GM06990 (cell line): ENCODE results near the gene TPPP.

Source experiments
- DNase-seq: peaks from one replicate; pipeline ENCODE4 v3.0.0-alpha.2; 2011; ENCODE audit not compliant: insufficient read length; ENCODE audit errors: extremely low read depth
- H3K27me3 ChIP-seq: replicated peaks from 2 replicates; pipeline ENCODE4 v1.6.0; 2011; ENCODE audit warnings: low read length; ENCODE audit not compliant: control insufficient read depth, insufficient read depth
- H3K36me3 ChIP-seq: 2 replicates; pipeline ENCODE4 v1.5.1; 2011; ENCODE audit warnings: low read length; ENCODE audit not compliant: control insufficient read depth, insufficient read depth
- H3K4me3 ChIP-seq: replicated peaks from 2 replicates; pipeline ENCODE4 v1.5.1; 2011; ENCODE audit warnings: low read depth, mild to moderate bottlenecking, control low read depth, low read length
- CTCF ChIP-seq: IDR thresholded peaks from 2 replicates; pipeline ENCODE4 v1.5.1; 2011; ENCODE audit warnings: low read length, control low read depth, mild to moderate bottlenecking, inconsistent platforms; ENCODE audit not compliant: insufficient read depth, poor library complexity, severe bottlenecking

The TPPP gene

DNA sequence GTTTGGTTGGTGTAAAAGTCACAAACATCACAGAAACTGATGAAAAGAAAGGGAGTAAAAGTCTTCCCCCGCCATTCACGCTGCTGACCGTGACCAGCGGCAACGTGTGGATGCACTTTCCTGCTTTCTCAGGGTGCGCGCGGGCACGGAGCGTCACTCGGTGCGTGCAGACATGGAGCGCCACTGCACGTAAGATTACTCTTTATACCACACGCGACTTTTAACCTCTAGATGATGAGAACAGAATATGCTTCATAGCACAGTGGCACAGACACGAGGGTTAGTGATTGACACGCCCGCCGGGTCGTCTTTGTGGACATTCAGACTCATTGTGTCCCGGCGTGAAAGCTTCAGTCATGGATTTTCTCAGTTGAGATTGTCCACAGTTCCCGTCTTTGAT is 65.3 kb downstream of the TPPP start:
- Histone ChIP-seq H3K4me3 (no peak overlapping the region), H3K36me3 (peaks cover 3% of the 10 kb centered on the region), H3K27me3 (no peaks in the 10 kb centered on the region)
- TF ChIP-seq CTCF, result no peak
- DNase-seq, result no peak

DNA sequence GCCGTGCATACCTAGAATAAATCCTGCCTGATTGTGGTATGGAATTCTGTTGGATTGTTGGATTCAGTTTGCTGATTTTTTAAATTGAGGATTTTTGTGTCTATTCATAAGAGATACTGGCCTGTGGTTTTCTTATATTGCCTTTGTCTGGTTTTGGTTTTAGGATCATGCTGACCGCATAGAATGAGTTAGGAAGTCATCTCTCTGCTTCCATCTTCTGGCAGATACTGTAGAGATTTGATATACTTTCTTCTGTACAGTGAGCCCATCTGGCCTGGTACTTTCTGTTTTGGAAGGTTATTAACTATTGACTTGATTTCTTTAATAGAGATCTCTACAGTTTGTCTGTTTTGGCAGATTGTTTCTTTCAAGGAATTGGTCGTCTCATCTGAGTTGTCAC is 66.3 kb downstream of the TPPP start:
- Histone ChIP-seq H3K36me3 (peaks cover 6% of the 10 kb centered on the region), H3K4me3 (no peak overlapping the region), H3K27me3 (no peaks in the 10 kb centered on the region)
- DNase-seq, result no peak
- TF ChIP-seq CTCF, result no peak

DNA sequence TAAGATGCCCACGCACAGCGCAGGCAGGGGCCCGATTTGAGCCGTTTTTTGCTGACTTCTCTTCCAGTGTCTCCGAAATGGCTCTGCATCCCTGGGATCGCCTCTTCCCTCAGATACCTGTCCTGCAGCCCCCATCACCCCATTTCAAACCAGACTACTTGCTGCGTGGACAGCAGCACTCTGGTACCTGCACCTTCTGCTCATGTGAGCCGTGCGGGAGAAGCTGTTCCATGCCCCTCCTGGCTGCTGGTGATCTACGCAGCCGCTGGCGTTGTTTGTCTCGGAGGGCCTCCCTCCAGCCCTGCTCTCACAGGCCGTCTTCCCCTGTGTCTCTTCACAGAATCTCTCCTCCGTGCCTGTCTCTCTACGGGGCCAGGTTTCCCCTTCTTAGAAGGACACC is 67.6 kb downstream of the TPPP start:
- peaks cover 11% of the 10 kb centered on the region for H3K36me3 ChIP-seq
- H3K4me3 ChIP-seq, result no peak overlapping the region
- H3K27me3 ChIP-seq, result no peaks in the 10 kb centered on the region
- TF ChIP-seq CTCF, result no peak
- DNase-seq, result no peak

DNA sequence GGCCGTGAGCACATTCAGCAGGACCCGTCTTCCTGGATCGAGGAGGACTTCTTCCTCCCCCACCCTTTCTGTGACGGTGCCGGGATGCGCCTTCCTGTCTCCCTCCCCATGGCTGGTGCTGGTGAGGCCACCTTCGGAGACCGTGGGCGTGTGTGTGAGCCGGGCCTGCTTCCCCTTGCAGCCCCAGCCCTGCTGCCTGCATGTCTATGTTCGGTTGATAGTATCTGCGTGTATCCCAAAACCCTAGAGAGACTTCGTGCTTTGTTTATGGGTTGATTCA is 68.3 kb downstream of the TPPP start:
- DNase-seq, result no peak
- H3K27me3 ChIP-seq, result no peaks in the 10 kb centered on the region
- H3K36me3 ChIP-seq, result peaks cover 15% of the 10 kb centered on the region
- H3K4me3 ChIP-seq, result no peak overlapping the region
- no peak for TF ChIP-seq CTCF

- Histone ChIP-seq H3K27me3 (no peaks in the 10 kb centered on the region), H3K36me3 (peaks cover 16% of the 10 kb centered on the region), H3K4me3 (no peak overlapping the region)
- no peak for DNase-seq
- no peak for TF ChIP-seq CTCF
These were observed 68.8 kb downstream of the TPPP start for GRCh38 chr5:624118-624950.

GRCh38 chr5:623531-623930 is 69.6 kb downstream of the TPPP start:
- no peak for DNase-seq
- H3K27me3 ChIP-seq, result no peaks in the 10 kb centered on the region
- no peak for TF ChIP-seq CTCF
- H3K36me3 ChIP-seq, result peaks cover 17% of the 10 kb centered on the region
- no peak overlapping the region for H3K4me3 ChIP-seq
